ENCODE measurements around the gene TMEM106B. TPM values are rescaled to one million over a fixed set of nuclear protein-coding genes. Genes with fewer than 3 reads are reported as not detected.

The TMEM106B gene
- total RNA-seq, 1 donor from 2014 or later = 42.5 TPM

DNA sequence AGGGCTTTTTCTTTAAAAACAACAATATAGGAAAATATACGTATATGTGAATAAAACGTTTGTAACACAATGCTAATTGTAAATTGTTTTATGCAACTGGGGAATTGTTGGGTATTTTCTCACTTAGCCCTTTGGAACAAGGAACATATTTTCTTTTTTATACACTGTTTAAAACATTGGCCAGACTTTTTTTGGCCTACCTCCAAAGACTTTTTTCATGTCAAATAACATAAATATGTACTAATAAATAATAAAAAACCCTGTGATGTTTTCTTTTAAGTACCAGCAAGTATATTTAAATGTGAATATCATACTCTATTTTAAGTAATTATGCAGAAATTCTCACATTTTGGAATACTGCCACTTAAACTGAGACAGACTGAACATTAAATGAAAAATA, 15.7 kb downstream of the TMEM106B start:
- no peak for DNase-seq (ENCODE audit: extremely low read depth, low read depth, low spot score)

DNA sequence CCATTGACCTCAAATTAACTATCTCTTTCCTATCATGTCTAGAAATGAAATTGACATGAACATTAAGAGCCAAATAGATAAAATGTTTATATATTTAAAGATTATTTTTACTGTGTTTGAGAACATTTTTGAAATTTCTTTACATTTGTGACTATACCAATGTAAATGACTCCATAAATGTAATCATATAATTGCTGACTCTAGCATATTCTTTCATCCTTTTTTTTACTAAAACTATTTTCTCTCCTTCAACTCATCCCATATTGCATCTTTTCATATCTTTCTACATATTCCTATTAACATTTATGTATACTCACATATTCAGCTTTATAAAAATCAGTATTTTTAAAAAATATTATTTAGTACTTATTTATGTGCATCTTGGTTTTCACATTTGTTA, 16.9 kb downstream of the TMEM106B start:
- DNase-seq (ENCODE audit: extremely low read depth, low read depth, low spot score) = no peak

DNA sequence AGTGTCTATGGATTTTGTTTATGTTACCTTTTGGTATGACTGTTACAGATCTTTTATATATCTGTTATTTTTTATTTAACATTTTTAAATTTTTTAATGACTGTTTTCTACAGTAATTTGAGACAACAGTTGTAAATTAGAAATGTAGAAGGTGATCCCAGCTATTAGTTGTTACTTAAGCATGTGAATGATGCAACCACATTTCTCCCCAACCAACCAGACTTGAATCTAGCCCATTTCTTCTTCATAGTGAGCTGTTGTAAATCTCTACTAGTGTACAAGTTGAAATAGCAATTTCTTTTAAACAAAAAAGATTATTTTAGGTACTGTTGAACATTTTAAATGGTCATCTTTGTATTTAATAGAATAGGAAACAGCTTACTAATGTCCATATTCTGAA, 18.0 kb downstream of the TMEM106B start:
- no peak for DNase-seq (ENCODE audit: extremely low read depth, low read depth, low spot score)

DNA sequence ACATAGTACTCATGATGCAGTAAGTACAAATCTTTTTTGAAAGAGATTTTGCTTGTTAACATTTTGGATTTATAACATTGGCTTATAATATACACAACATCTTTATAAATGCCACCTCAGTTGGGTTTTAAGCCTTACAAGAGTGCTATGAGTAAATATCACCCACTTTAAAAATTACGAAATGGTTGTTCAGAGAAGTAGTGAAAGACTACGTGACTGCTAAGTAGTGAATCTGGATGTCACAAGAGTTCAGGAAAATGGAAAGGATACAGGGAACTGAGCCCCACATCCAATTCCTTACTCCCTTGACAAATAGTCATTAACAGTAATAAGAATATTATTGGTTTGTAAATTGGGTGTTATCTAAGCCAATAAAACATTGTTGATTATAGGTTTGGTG, 20.0 kb downstream of the TMEM106B start:
- DNase-seq (ENCODE audit: extremely low read depth, low read depth, low spot score) = no peak

DNA sequence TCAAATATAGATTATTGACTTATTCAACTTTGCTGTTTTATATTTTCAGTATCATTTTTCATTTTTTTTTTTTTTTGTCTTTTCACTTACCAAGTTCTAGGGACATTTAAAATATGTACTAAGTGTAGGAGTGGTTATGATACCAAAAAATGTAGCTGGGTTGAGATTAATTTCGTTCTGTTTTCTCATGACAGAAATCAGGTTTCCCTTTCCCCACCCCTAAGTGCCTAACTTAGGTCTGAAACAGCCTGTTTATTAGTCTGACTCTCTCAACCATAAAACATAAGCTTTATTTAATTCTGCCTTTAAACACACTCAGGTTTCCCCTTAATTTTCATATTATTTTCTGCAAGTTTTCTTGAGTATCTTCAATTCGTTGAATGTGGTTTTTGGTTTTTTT, 22.1 kb downstream of the TMEM106B start:
- DNase-seq (ENCODE audit: extremely low read depth, low read depth, low spot score) = no peak

DNA sequence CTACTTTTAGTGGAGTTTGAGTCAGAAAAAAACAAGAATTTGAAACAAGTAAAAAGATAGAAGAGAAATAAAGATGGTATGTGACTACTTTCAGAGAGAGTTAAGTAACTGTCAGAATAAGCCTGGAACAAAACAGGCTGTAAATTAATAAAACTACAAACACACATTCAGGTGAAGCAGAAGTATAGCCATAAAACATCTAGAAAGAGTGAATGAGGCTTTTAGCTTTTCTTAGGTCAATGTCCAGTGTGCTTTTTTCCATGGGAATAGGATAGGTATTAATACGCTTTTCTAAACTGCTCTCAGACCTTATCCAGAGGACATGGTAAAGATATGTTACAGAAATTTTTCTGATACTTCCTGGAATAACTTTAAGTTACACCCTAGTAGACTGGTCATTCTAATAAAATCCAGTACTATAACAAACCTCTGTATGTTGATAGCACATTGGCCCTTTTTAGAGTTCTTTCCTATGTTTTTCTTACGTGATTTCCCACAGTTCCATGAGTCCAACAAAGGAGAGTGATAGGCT, 23.3 kb downstream of the TMEM106B start:
- no peak for DNase-seq (ENCODE audit: extremely low read depth, low read depth, low spot score)

DNA sequence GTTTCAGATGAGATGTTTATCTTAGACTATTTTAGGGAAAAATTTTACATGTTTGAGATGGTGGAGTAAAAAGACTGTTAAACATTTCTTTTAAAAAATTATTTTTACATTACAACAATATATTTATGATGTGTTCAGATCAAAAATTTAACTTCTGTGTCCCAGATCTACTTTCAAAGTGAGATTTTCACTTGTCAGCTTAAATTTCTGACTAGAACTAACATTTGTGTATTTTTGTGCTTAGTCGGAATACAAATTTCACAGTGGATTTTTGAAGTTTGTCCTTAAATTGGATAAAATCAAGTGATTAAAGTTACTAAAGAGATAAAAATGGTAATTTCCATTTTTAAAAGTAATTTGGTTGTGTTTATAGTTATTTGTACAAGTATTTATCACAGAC, 24.9 kb downstream of the TMEM106B start:
- DNase-seq (ENCODE audit: extremely low read depth, low read depth, low spot score) = no peak

DNA sequence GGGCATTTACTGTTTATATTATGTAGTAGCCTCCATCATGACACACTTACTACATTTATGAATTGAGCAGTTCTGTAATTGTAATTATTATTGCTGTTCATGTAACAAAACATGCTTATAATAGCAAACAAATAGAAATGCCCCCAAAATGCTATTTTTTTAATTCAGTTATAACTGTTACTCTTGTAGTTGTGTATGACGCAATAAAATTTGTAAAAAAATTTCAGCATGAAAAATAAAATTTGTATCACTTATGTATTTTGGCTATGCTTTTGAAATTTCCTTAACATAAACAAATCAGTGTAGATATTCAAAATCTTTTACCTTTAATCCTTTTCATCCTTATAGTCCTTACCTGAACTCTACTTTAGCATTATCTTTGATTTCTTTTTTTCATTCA, 25.9 kb downstream of the TMEM106B start:
- no peak for DNase-seq (ENCODE audit: extremely low read depth, low read depth, low spot score)

DNA sequence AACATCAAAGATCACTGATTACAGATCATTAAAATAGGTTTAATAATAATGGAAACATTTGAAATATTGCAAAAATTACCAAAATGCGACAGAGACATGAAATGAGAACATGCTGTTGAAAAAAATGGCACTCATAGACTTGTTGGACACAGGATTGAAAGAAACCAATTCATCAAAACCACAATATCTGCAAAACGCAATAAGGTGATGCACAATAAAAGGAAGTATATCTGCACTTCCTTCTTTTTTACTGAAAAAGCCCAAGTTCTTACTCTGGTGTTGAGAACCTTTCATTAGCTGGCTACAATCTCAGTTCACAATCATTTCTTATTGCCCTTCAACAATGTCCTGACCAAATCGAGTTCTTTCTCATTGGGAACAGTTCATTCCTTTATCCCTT, 28.7 kb downstream of the TMEM106B start:
- no peak for DNase-seq (ENCODE audit: extremely low read depth, low read depth, low spot score)

DNA sequence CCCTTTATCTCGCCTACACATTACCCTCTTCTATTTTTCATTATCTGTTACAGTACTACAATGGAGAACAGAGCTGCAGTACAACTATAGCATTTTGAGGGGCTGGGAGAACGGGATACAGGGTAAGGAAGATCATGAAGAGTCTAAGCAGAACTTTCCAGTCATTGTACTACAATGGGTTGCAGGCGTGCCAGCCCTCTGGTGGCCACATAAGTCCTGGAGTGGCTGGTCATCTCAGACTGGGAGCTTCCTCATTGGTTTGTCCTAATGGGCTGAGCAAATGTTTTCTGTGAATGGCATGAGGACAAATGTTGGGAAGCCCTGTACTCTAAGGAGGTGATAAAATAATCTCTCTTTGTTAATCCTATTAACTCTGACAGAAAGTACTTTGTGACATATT, 33.0 kb downstream of the TMEM106B start:
- DNase-seq (ENCODE audit: extremely low read depth, low read depth, low spot score) = no peak

DNA sequence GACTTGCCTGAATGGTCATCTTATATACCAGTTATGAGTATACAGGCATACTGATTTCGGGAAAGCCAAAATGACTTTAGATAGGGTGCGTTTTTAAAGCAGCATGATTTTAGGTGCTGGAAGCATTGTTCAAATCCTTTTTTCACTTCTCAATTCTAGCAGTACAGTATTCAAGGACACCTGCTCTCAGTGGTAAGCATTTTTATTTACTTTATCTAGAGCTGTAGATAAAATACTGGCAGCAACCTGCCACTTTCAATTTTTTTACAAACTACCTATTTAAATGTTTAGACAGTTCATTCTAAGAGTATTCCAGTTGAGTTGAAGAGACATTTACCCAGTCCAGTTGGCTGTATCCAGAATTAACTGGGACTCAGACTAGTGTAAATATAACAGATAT, 33.6 kb downstream of the TMEM106B start:
- DNase-seq (ENCODE audit: extremely low read depth, low read depth, low spot score) = no peak

DNA sequence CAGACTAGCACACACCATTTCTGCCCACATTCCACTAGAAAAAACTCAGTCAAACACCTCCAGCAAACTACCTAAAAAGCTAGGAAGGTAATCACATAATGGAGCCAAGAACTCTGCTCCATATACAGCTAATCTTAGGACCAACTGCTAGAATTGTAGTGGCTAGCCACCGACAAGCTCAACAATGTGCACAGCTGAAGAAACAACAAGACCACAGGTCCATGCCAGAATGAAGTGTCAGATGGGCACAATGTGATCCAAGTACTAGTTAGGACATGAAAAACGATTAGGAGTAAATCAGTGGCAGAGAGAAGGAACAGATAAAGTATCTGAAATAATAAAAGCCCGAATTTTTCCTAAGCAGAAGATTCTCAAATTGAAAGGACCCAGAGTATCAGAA, 38.6 kb downstream of the TMEM106B start:
- DNase-seq (ENCODE audit: extremely low read depth, low read depth, low spot score) = no peak

DNA sequence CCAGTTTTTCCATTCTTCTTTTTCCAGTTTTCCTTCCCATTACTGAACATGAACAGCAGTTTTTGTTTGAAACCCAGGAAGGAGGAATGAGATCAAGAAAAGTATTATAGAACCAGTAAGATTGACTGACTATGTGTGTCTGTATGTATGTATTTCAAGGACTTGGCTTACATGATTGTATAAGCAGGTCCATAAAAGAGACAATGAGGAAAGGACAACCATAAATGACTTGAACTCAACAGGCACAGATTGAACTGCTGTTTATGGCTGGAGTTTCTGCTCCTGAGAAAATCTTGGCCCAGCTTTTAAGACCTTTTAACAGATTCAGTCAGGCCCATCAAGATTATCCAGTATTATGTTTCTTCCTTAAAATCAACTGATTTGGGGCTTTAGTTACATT, 39.1 kb downstream of the TMEM106B start:
- no peak for DNase-seq (ENCODE audit: extremely low read depth, low read depth, low spot score)

DNA sequence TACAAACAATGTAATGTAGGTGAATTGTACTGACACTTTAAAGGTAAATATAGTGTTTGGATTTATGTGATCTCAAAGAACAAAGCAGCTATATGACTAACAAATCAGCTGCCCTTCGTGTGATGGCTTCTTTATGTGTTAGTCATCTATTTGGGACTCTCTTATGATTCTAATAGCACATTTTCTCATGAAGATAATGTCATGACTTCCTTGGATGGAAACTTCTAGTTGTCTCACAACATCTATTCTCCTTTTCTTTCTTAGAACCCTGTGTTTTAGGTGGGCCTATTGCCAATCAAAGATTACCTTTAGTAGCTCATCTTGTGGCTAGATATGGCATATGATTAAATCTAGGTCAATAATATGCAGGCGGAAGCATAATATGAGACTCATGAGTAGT, 45.0 kb downstream of the TMEM106B start:
- no peak for DNase-seq (ENCODE audit: extremely low read depth, low read depth, low spot score)

DNA sequence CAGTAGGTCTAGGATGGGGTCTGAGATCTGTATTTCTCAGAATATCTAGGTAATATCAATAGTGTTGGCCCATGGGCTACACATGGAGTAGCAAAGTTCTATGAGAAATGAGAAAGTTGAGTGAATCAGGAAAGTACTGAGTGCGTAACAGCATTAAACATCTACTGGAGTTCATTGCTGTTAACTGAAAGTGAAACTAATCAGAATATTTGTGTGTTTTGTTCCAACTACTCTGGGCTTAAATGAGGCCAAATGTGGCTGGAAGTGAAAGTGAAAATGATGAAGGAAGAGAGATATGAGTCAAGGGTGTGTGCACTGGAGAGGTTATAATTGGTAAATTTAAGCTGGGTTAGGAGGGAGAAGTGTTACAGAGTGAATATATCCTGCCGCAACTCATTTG, 46.5 kb downstream of the TMEM106B start:
- DNase-seq (ENCODE audit: extremely low read depth, low read depth, low spot score) = no peak

DNA sequence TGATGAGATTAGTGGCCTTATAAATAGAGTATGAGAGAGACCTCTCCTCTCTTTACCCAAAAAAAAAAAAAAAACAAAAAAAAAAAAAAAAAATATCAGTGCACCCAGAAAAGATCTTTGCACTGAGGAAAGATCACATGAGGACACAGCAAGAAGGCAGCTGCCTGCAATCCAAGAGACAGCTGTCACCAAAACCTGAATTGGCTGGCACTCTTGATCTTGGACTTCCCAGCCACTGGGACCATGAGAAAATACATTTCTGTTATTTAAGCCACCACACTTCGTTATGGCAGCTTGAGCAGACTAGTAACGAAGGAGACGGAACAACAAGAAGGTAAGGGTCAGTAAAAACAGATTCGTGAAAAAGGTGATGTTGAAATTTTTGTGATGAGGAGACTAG, 47.0 kb downstream of the TMEM106B start:
- no peak for DNase-seq (ENCODE audit: extremely low read depth, low read depth, low spot score)

DNA sequence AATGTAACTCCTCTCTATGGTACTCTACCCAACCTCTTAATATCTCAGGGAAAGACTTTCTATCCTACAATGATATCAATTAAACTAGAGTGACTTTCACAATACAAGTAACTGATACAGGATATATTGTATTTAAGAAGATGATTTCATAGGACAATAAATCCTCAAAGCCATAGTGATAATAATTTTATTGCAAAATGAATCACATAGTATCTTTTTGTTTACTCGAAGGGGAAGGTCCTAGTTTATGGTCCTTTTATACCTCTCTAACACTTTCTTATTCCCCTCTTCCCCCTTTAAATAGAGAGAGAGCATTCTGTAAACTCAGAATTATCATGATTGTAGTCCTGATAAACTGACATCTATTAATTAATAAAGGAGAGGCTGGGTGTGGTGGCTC, 56.4 kb downstream of the TMEM106B start:
- no peak for DNase-seq (ENCODE audit: extremely low read depth, low read depth, low spot score)

DNA sequence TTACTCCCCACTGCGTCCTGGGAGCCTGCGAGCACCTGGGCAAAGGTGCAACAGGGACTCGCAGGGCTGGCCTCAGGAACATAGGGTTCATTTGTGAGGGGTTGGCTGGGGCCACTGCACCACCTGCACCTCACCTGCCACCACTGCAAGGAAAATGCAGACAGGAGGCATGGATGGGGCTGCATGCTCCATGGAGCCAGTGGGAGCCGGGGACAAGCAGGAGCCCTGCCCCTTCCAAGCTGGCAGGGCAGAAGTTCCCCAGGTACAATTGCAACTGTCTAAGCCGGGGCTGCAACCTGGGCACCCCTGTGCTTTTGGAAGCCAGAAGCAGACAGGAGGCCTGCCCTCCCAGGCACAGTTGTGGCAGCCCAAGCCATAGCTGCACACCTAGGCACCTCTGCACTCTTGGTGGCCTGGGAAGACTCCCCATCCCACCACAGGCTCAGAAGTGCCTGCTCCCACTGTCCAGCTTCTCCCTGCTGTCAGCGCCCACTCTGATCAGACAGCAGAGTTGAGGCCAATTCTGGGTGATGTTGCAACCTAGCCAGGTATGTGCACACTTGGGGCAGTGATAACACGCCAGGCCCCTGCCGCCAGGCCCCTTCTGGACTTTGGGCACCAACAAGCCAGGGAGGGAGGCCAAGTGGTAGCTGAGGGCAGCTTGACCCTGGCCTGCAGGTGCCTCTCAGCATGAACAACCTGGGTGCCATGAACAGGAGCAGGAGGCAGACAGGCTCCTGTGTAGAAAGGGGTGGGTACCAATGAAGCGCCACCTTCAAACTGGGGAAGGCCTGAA, 58.2 kb downstream of the TMEM106B start:
- no peak for DNase-seq (ENCODE audit: extremely low read depth, low read depth, low spot score)

DNA sequence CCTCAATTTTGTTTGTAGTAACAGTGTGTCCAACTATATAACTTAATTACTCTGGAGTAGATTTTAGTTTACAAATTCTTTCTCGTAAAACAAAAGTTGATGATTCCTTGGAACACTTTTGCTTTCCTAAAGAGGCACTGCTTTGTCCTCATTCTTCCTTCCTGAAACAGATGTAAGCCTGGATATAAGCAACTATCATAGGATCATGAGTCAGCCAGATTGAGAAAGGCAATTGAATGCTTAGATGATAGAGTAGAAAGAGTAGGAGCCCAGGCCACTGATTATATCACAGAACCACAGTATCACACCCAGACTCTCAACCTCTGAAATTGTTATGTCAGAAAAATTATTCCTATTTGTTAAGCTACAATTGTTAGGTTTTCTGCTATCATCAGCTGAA, 69.9 kb downstream of the TMEM106B start:
- DNase-seq (ENCODE audit: extremely low read depth, low read depth, low spot score) = no peak

DNA sequence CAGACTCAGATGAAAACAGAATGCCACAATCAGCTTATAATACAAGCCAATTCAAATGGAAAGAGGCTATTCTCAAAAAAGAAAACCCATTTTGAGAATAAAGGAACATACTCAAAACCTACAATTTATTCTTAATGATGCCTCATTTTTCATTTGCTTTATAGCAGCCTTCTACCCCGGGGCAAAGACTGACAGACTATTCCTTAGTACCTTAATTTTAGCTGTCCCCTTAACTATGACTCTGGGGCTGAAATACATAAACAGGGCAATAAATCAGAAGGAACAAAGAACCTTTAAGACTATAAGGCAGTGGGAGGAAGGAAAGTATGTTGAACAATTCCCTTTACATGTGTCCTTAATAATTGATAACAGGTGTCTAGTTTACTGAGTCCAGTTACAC, 76.8 kb downstream of the TMEM106B start:
- no peak for DNase-seq (ENCODE audit: extremely low read depth, low read depth, low spot score)

DNA sequence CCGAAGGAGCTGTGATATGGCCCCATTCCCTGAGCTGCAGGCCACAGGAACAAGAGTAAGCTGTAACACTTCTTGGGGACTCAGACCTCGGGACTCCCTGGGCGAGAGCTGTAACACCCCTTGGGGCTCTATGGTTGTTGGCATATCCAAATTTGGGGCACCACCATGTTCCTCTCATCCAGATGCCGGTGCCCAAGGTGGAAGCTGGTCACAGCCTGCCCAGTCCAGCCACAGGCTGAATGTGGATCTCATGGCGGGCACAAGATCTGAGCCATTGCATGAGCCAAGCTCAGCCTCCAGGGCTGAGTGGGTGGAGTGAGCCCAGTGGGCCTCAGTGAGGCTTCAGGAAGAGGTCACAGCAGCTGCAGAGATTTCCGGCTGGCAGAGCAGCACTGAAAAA, 78.9 kb downstream of the TMEM106B start:
- DNase-seq (ENCODE audit: extremely low read depth, low read depth, low spot score) = no peak

DNA sequence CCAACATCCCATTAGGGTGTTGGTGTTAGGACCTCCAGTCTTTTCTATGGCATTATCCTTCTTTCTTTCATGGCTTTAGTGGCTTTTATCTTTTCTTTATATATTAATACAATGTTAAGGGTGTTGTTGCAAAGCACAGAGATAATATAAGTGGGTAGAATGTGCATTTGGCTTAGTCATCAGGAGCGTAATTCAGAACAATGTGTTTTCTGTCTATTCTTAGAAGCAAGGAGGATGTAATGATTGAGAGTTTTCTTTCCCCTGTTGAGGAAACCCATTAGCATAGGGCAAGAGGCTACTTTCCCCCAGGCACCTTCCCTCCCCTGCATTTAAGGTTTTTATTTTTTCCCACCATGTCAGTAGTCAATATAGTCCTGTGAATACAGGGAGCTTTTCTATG, 79.7 kb downstream of the TMEM106B start:
- no peak for DNase-seq (ENCODE audit: extremely low read depth, low read depth, low spot score)

DNA sequence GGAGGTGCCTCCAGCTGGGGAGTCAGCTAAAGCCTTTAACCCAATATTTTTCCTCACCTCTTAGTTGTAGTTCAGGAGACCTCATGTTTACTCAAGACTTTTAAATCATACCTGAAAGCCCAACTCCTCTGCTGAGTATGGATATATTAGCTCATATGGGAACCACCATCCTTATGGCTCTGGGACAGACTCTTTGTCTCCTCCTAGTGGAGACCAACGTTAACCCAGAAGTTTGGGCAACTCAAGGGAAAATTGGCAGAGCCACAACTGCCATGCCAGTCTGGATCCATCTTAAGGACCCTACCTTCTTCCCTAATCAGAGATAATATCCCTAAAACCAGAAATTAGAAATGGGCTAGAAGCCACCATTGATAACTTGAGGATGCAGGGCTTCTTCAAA, 80.8 kb downstream of the TMEM106B start:
- no peak for DNase-seq (ENCODE audit: extremely low read depth, low read depth, low spot score)

All from glomerular endothelial cell (primary cell).